DOHH2 (cell line): ENCODE results near the gene KRTAP5-7.

Source experiments
- H3F3A ChIP-seq: fragments of 200-600 bp; sonication (generic), shearing (Covaris generic); 2 replicates; pipeline ENCODE4 v1.6.0; 2016; ENCODE audit warnings: antibody characterized with exemption, mild to moderate bottlenecking; ENCODE audit not compliant: control insufficient read depth, insufficient read depth
- H3K27ac ChIP-seq: fragments of 200-600 bp; sonication (generic); 2 replicates; pipeline ENCODE4 v1.5.1; 2014; ENCODE audit warnings: low read depth, mild to moderate bottlenecking, low read length, moderate library complexity
- H3K27me3 ChIP-seq: fragments of 200-600 bp; sonication (generic); 2 replicates; pipeline ENCODE4 v1.6.1; 2014; ENCODE audit warnings: mild to moderate bottlenecking, low read length, mixed read lengths; ENCODE audit not compliant: control insufficient read depth
- H3K36me3 ChIP-seq: fragments of 200-600 bp; sonication (generic); 2 replicates; pipeline ENCODE4 v1.6.1; 2014; ENCODE audit warnings: mild to moderate bottlenecking, low read length, moderate library complexity, mixed read lengths; ENCODE audit not compliant: control insufficient read depth
- H3K4me1 ChIP-seq: fragments of 200-600 bp; sonication (generic); 2 replicates; pipeline ENCODE4 v1.6.1; 2014; ENCODE audit warnings: mild to moderate bottlenecking, low read length, mixed read lengths; ENCODE audit not compliant: control insufficient read depth
- H3K4me2 ChIP-seq: fragments of 200-600 bp; sonication (generic); 2 replicates; pipeline ENCODE4 v1.6.0; 2014; ENCODE audit warnings: mild to moderate bottlenecking, low read length, moderate library complexity
- H3K4me3 ChIP-seq: fragments of 200-600 bp; sonication (generic); 2 replicates; pipeline ENCODE4 v1.5.1; 2014; ENCODE audit warnings: mild to moderate bottlenecking, low read length, mixed read lengths
- H3K79me2 ChIP-seq: fragments of 200-600 bp; sonication (generic); 2 replicates; pipeline ENCODE4 v1.6.1; 2014; ENCODE audit warnings: mild to moderate bottlenecking, low read length, mixed read lengths; ENCODE audit not compliant: control insufficient read depth
- H3K9me2 ChIP-seq: fragments of 200-600 bp; sonication (generic); replicated peaks from 2 replicates; pipeline ENCODE4 v1.6.1; 2014; ENCODE audit warnings: mild to moderate bottlenecking, low read length, mixed read lengths; ENCODE audit not compliant: control insufficient read depth
- H3K9me3 ChIP-seq: fragments of 200-600 bp; sonication (generic); 2 replicates; pipeline ENCODE4 v1.6.1; 2014; ENCODE audit warnings: antibody characterized with exemption, low read length, mixed read lengths; ENCODE audit not compliant: control insufficient read depth, insufficient read depth
- H4K20me1 ChIP-seq: fragments of 200-600 bp; sonication (generic); 2 replicates; pipeline ENCODE4 v1.6.0; 2014; ENCODE audit warnings: low read depth, mild to moderate bottlenecking, antibody characterized with exemption, low read length, moderate library complexity; ENCODE audit not compliant: control insufficient read depth, insufficient read depth
- CTCF ChIP-seq: fragments of 200-600 bp; sonication (generic); IDR thresholded peaks from one replicate; pipeline ENCODE4 v1.5.1; 2014; ENCODE audit warnings: antibody characterized with exemption, mild to moderate bottlenecking, low read depth, low read length; ENCODE audit not compliant: poor library complexity, severe bottlenecking
- EZH2phosphoT487 ChIP-seq: fragments of 200-600 bp; sonication (generic); IDR thresholded peaks from 2 replicates; pipeline ENCODE4 v1.6.1; 2017; ENCODE audit warnings: borderline replicate concordance, mild to moderate bottlenecking, antibody characterized with exemption, low read length, moderate library complexity, mixed read lengths

Gene KRTAP5-7

GRCh38 chr11:71485466-71485865 is 41.6 kb upstream of the KRTAP5-7 start:
- no peak for TF ChIP-seq EZH2phosphoT487
- no peak for TF ChIP-seq CTCF
- Histone ChIP-seq H3K4me1 (no peaks in the 10 kb centered on the region), H3F3A (no peaks in the 10 kb centered on the region), H3K79me2 (no peaks in the 10 kb centered on the region), H4K20me1 (no peaks in the 10 kb centered on the region), H3K9me2 (no peaks in the 10 kb centered on the region), H3K36me3 (peaks cover 42% of the 10 kb centered on the region), H3K4me3 (no peak overlapping the region), H3K27me3 (no peaks in the 10 kb centered on the region), H3K4me2 (no peak overlapping the region), H3K9me3 (no peaks in the 10 kb centered on the region), H3K27ac (no peak overlapping the region)

DNA sequence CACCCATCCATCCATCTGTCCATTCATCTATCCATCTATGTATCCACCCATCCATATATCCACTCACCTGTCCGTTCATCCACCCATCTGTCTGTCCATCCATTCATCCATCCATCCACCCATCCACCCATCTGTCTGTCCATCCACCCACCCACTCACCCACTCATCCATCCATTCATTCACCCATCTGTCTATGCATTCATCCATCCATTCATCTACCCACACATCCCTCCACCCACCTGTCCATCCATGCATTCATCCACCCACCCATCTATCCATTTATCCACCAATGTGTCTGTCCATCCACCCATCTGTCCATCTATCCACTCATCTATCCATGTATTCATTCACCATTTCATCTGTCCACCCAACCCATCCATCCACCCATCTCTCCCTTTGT is 40.7 kb upstream of the KRTAP5-7 start:
- peaks cover 34% of the 10 kb centered on the region for H3K36me3 ChIP-seq

GRCh38 chr11:71488681-71489270 is 38.3 kb upstream of the KRTAP5-7 start:
- Histone ChIP-seq H3K9me2 (no peaks in the 10 kb centered on the region), H3K36me3 (peaks cover 14% of the 10 kb centered on the region), H3K4me3 (no peak overlapping the region), H4K20me1 (no peaks in the 10 kb centered on the region), H3K4me1 (no peaks in the 10 kb centered on the region), H3K27ac (no peak overlapping the region), H3K27me3 (no peaks in the 10 kb centered on the region), H3K4me2 (no peak overlapping the region), H3K79me2 (no peaks in the 10 kb centered on the region), H3K9me3 (no peaks in the 10 kb centered on the region), H3F3A (no peaks in the 10 kb centered on the region)
- no peak for TF ChIP-seq CTCF
- no peak for TF ChIP-seq EZH2phosphoT487

More for the DNA sequence above, 40.7 kb upstream of the KRTAP5-7 start:
- Histone ChIP-seq H3F3A (no peaks in the 10 kb centered on the region), H3K9me3 (no peaks in the 10 kb centered on the region), H3K27ac (no peak overlapping the region), H3K4me2 (no peak overlapping the region), H3K27me3 (no peaks in the 10 kb centered on the region), H3K4me1 (no peaks in the 10 kb centered on the region), H4K20me1 (no peaks in the 10 kb centered on the region), H3K79me2 (no peaks in the 10 kb centered on the region), H3K9me2 (no peaks in the 10 kb centered on the region), H3K4me3 (no peak overlapping the region)
- TF ChIP-seq EZH2phosphoT487: no peak
- no peak for TF ChIP-seq CTCF
